Suprapubic skin (tissue), 4 donors: ENCODE results near the gene TFPI2. TPM values are rescaled to one million over a fixed set of nuclear protein-coding genes. Genes with fewer than 3 reads are reported as not detected.
A peak's percentile ranks its signal among the peaks of the same experiment; 100 is the strongest.

Experiments
- DNase-seq, 2 donors: peaks; one replicate each; pipeline ENCODE4 v3.0.0-alpha.2; 2019; ENCODE audit warnings: low spot score in 2 of 2
- H3K27ac ChIP-seq: fragments of 200-600 bp; sonication (generic); one replicate; pipeline ENCODE4 v1.5.1; 2019
- H3K27me3 ChIP-seq: fragments of 200-600 bp; sonication (generic); one replicate; pipeline ENCODE4 v1.5.1; 2019
- H3K36me3 ChIP-seq: fragments of 200-600 bp; sonication (generic); one replicate; pipeline ENCODE4 v1.5.1; 2019
- H3K4me1 ChIP-seq: fragments of 200-600 bp; sonication (generic); one replicate; pipeline ENCODE4 v1.5.1; 2019
- H3K4me3 ChIP-seq: fragments of 200-600 bp; sonication (generic); one replicate; pipeline ENCODE4 v1.5.1; 2019; ENCODE audit warnings: mild to moderate bottlenecking
- H3K9me3 ChIP-seq: fragments of 200-600 bp; sonication (generic); one replicate; pipeline ENCODE4 v1.5.1; 2019
- EP300 ChIP-seq: sonication (generic); formaldehyde crosslinking; IDR thresholded peaks from one replicate; pipeline ENCODE4 v1.6.1; 2017; ENCODE audit warnings: antibody characterized with exemption
- POLR2A ChIP-seq, 2 donors: fragments of 450-650 bp; IDR thresholded peaks; one replicate each; pipeline ENCODE4 v1.6.1; 2017; ENCODE audit warnings: antibody characterized with exemption in 2 of 2, mild to moderate bottlenecking in 2 of 2, moderate library complexity in 2 of 2
- POLR2AphosphoS5 ChIP-seq, 3 donors: sonication (generic); formaldehyde crosslinking; IDR thresholded peaks; one replicate each; pipeline ENCODE4 v1.6.1; 2017; ENCODE audit warnings: antibody characterized with exemption in 3 of 3
- WGBS: methylation state at CpG from one replicate; pipeline ENCODE4 v1.1.5; 2018; 5-methylcytosine and 5-hydroxymethylcytosine counted together
- total RNA-seq, 4 donors: library from RNA; depleted of rRNA; stranded (reverse); fragments of >200 nt; gene quantifications; one replicate each; pipeline ENCODE4 v1.1.0, GENCODE V29; 2016
- TF ChIP-seq, protein P1 (sequence below), 2 donors: fragments of 200-600 bp in 1 of 2; fragments of 450-650 bp in 1 of 2; sonication (generic) in 1 of 2; IDR thresholded peaks; one replicate each; pipeline ENCODE4 v1.5.1; 2016 to 2019; ENCODE audit warnings: antibody characterized with exemption in 2 of 2, mild to moderate bottlenecking in 1 of 2, moderate library complexity in 1 of 2

TFPI2 gene
- total RNA-seq, 4 donors from 2014 or later: 0.79 to 1.4 (median 1.1) TPM; not detected in 1

- Histone ChIP-seq H3K4me3 (no peak overlapping the region), H3K9me3 (no peaks in the 10 kb centered on the region), H3K36me3 (peaks cover 1% of the 10 kb centered on the region), H3K27ac (no peak overlapping the region), H3K4me1 (no peaks in the 10 kb centered on the region), H3K27me3 (no peaks in the 10 kb centered on the region)
- TF ChIP-seq, protein P1, sequence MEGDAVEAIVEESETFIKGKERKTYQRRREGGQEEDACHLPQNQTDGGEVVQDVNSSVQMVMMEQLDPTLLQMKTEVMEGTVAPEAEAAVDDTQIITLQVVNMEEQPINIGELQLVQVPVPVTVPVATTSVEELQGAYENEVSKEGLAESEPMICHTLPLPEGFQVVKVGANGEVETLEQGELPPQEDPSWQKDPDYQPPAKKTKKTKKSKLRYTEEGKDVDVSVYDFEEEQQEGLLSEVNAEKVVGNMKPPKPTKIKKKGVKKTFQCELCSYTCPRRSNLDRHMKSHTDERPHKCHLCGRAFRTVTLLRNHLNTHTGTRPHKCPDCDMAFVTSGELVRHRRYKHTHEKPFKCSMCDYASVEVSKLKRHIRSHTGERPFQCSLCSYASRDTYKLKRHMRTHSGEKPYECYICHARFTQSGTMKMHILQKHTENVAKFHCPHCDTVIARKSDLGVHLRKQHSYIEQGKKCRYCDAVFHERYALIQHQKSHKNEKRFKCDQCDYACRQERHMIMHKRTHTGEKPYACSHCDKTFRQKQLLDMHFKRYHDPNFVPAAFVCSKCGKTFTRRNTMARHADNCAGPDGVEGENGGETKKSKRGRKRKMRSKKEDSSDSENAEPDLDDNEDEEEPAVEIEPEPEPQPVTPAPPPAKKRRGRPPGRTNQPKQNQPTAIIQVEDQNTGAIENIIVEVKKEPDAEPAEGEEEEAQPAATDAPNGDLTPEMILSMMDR (IDR thresholded peaks at IDR 0.05): no peak
- TF ChIP-seq POLR2A (IDR thresholded peaks at IDR 0.05): no peak
- no peak for TF ChIP-seq EP300
- no peak for TF ChIP-seq POLR2AphosphoS5 (IDR thresholded peaks at IDR 0.05)
- WGBS: 56% methylated on average over 3 of the region's 3 CpGs
- DNase-seq: no peak
Observed at GRCh38 chr7:93931655-93932054, 41.1 kb upstream of the TFPI2 start.

DNA sequence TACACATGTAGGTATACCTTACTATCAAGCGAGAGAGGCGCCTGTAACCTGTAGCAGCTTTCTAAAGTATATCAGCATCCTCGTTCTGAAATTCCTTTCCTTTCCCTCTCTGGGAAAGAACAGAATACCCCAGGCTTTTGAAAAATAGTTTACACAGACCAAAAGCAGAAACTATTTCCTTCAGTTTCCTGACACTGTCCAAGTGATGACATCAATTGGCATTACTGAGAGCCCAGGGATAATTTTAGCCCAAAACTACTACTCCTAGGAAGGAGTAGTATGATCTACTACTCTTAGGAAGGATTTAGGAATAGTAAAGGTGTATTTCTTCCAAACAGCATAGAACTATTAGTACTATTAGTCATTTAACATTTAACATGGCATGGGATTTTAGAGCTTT is 37.0 kb upstream of the TFPI2 start:
- no peak overlapping the region for H3K4me3 ChIP-seq
- no peak for DNase-seq
- no peaks in the 10 kb centered on the region for H3K9me3 ChIP-seq
- H3K27ac ChIP-seq: no peak overlapping the region
- H3K4me1 ChIP-seq: no peaks in the 10 kb centered on the region
- no peak for TF ChIP-seq POLR2AphosphoS5 (IDR thresholded peaks at IDR 0.05)
- TF ChIP-seq, protein P1 (IDR thresholded peaks at IDR 0.05): no peak
- no peak for TF ChIP-seq POLR2A (IDR thresholded peaks at IDR 0.05)
- TF ChIP-seq EP300: no peak
- H3K27me3 ChIP-seq: no peaks in the 10 kb centered on the region
- H3K36me3 ChIP-seq: peaks cover 5% of the 10 kb centered on the region
- 81% methylated on average over 3 of the region's 3 CpGs for WGBS

DNA sequence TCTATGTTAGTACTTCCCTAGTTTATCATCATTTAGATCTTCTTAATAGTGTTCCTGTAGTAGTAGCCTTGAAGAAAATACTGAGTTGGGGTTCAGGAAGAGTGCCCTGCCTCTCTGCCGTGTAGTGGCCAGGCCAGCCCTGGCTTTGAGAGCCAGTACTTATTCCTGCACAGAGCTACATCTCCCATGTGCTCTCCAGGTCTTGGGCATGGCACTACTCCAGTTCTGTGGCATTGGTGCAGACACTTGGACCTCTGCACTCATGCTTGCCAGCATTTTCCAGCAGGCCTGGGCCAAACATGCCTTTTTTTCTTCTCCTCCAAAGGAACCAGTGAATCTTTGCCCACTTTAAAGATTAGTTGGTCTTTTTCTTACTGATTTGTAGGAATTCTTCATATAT is 36.2 kb upstream of the TFPI2 start:
- H3K27me3 ChIP-seq: no peaks in the 10 kb centered on the region
- TF ChIP-seq EP300 (no peak), POLR2AphosphoS5 (IDR thresholded peaks at IDR 0.05) (no peak), POLR2A (IDR thresholded peaks at IDR 0.05) (no peak)
- TF ChIP-seq, protein P1 (IDR thresholded peaks at IDR 0.05): no peak
- H3K4me1 ChIP-seq: peaks cover under 1% of the 10 kb centered on the region
- no peaks in the 10 kb centered on the region for H3K9me3 ChIP-seq
- DNase-seq: no peak
- H3K4me3 ChIP-seq: no peak overlapping the region
- WGBS: 57% methylated on average over 1 of the region's 1 CpG
- peaks cover 5% of the 10 kb centered on the region for H3K36me3 ChIP-seq
- H3K27ac ChIP-seq: no peak overlapping the region

GRCh38 chr7:93923942-93924341 is 33.4 kb upstream of the TFPI2 start:
- no peak overlapping the region for H3K27ac ChIP-seq
- peak overlapping the region; percentile 60 for H3K4me3 ChIP-seq
- WGBS: 11% methylated on average over 1 of the region's 1 CpG

DNA sequence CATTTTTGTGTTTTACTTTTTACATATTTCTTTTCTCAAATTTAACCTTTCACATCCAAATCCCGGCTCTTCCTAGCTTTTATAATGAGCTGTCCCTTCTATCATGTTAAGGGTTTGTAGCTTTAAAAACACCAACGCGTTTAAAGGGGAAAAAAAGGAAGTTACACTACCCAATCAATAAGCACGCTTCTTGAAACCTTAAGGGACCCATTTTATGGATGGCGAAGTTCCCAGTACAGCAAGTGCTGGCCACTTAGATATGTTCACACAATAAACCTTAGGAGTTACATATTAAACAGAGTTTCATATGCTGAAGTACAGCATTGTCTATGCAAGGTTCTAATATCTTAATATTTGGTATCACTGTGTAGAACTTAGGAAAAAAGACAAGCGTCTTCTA is 32.7 kb upstream of the TFPI2 start:
- WGBS: 44% methylated on average over 6 of the region's 6 CpGs
- Histone ChIP-seq H3K4me1 (peaks cover 13% of the 10 kb centered on the region), H3K36me3 (peaks cover 5% of the 10 kb centered on the region), H3K4me3 (peak overlapping the region; percentile 60), H3K27me3 (no peaks in the 10 kb centered on the region), H3K9me3 (no peaks in the 10 kb centered on the region), H3K27ac (no peak overlapping the region)
- no peak for DNase-seq
- no peak for TF ChIP-seq EP300
- TF ChIP-seq, protein P1 (IDR thresholded peaks at IDR 0.05): no peak
- no peak for TF ChIP-seq POLR2A (IDR thresholded peaks at IDR 0.05)
- no peak for TF ChIP-seq POLR2AphosphoS5 (IDR thresholded peaks at IDR 0.05)

More at GRCh38 chr7:93923942-93924341, 33.4 kb upstream of the TFPI2 start:
- no peaks in the 10 kb centered on the region for H3K27me3 ChIP-seq
- peaks cover 5% of the 10 kb centered on the region for H3K36me3 ChIP-seq
- H3K9me3 ChIP-seq: no peaks in the 10 kb centered on the region
- no peak for DNase-seq
- TF ChIP-seq EP300 (no peak), POLR2A (IDR thresholded peaks at IDR 0.05) (no peak), POLR2AphosphoS5 (IDR thresholded peaks at IDR 0.05) (no peak)
- TF ChIP-seq, protein P1 (IDR thresholded peaks at IDR 0.05): no peak
- peaks cover 13% of the 10 kb centered on the region for H3K4me1 ChIP-seq
